ENCODE data around the gene HSFX3.

- no peak for TF ChIP-seq CTCF (IDR thresholded peaks at IDR 0.05)
- no peak for TF ChIP-seq ZFX (IDR thresholded peaks at IDR 0.05; ENCODE audit: borderline replicate concordance)
Observed at GRCh38 chrX:149540131-149540620, 9.5 kb downstream of the HSFX3 start.
